NCI-H1048 (cell line): ENCODE measurements around the gene ROCK2.
"Not testable (repeated sequence)": the region's sequence is repeated elsewhere in the genome, so short reads cannot be mapped to it uniquely, and the experiment has no call there.

ENCODE experiments used
- DNase-seq: peaks from one replicate; lab custom pipeline; 2025; lab: John Stamatoyannopoulos, UW

Gene ROCK2

GRCh38 chr2:11179196-11179595 lies 165.2 kb downstream of the ROCK2 start:
- no peak for DNase-seq

GRCh38 chr2:11177871-11178690 lies 166.4 kb downstream of the ROCK2 start:
- DNase-seq = no peak

- DNase-seq = no peak
Measured at GRCh38 chr2:11175293-11175795, 169.1 kb downstream of the ROCK2 start.

GRCh38 chr2:11174222-11174621 lies 170.2 kb downstream of the ROCK2 start:
- DNase-seq = no peak

GRCh38 chr2:11169333-11169732 lies 175.1 kb downstream of the ROCK2 start:
- DNase-seq = no peak

GRCh38 chr2:11168488-11168887 lies 175.9 kb downstream of the ROCK2 start:
- no peak for DNase-seq

GRCh38 chr2:11166476-11166875 lies 178.0 kb downstream of the ROCK2 start:
- no peak for DNase-seq

- not testable (repeated sequence) for DNase-seq
Measured at GRCh38 chr2:11165046-11165445, 179.4 kb downstream of the ROCK2 start.

- no peak for DNase-seq
Measured at GRCh38 chr2:11163439-11164317, 180.8 kb downstream of the ROCK2 start.

GRCh38 chr2:11161747-11162146 lies 182.7 kb downstream of the ROCK2 start:
- no peak for DNase-seq

- DNase-seq = no peak
Measured at GRCh38 chr2:11160731-11161455, 183.5 kb downstream of the ROCK2 start.

GRCh38 chr2:11160256-11160655 lies 184.2 kb downstream of the ROCK2 start:
- DNase-seq = no peak

- DNase-seq = no peak
Measured at GRCh38 chr2:11159574-11160170, 184.8 kb downstream of the ROCK2 start.

- DNase-seq = no peak
Measured at GRCh38 chr2:11158916-11159573, 185.4 kb downstream of the ROCK2 start.

- DNase-seq = no peak
Measured at GRCh38 chr2:11157731-11158130, 186.7 kb downstream of the ROCK2 start.

GRCh38 chr2:11157296-11157695 lies 187.1 kb downstream of the ROCK2 start:
- no peak for DNase-seq

GRCh38 chr2:11156396-11157075 lies 187.9 kb downstream of the ROCK2 start:
- DNase-seq = no peak

- DNase-seq = peak; percentile 91
Measured at GRCh38 chr2:11155381-11156035, 188.9 kb downstream of the ROCK2 start, which contains the start of gene SLC66A3. Gene SLC66A3, plus strand, starts transcription at chr2:11155467. Its CDS starts 80 bp downstream, at chr2:11155547.

GRCh38 chr2:11154923-11155380 lies 189.5 kb downstream of the ROCK2 start:
- DNase-seq = peak; percentile 91
